HUES6 (cell line): Measurements from ENCODE around the gene PDLIM3.
"Not testable (repeated sequence)": the region's sequence is repeated elsewhere in the genome, so short reads cannot be mapped to it uniquely, and the experiment has no call there.

Experiments
- H3K27ac ChIP-seq: 2 replicates; pipeline ENCODE4 v1.7.0; 2013; ENCODE audit warnings: low read depth, mild to moderate bottlenecking, low read length, inconsistent platforms
- H3K27me3 ChIP-seq: 2 replicates; pipeline ENCODE4 v1.6.1; 2013; ENCODE audit warnings: low read length; ENCODE audit not compliant: control insufficient read depth, insufficient read depth
- H3K36me3 ChIP-seq: 2 replicates; pipeline ENCODE4 v1.6.1; 2013; ENCODE audit warnings: low read length; ENCODE audit not compliant: control insufficient read depth, insufficient read depth
- H3K4me1 ChIP-seq: 2 replicates; pipeline ENCODE4 v1.6.1; 2013; ENCODE audit warnings: low read length; ENCODE audit not compliant: control insufficient read depth, insufficient read depth
- H3K4me3 ChIP-seq: 2 replicates; pipeline ENCODE4 v1.5.1; 2013; ENCODE audit warnings: low read depth, low read length
- H3K9ac ChIP-seq: one replicate; pipeline ENCODE4 v1.6.1; 2013; ENCODE audit warnings: mild to moderate bottlenecking, low read length
- H3K9me3 ChIP-seq: 2 replicates; pipeline ENCODE4 v1.6.1; 2013; ENCODE audit warnings: low read depth, low read length; ENCODE audit not compliant: control insufficient read depth, insufficient read depth

The PDLIM3 gene

DNA sequence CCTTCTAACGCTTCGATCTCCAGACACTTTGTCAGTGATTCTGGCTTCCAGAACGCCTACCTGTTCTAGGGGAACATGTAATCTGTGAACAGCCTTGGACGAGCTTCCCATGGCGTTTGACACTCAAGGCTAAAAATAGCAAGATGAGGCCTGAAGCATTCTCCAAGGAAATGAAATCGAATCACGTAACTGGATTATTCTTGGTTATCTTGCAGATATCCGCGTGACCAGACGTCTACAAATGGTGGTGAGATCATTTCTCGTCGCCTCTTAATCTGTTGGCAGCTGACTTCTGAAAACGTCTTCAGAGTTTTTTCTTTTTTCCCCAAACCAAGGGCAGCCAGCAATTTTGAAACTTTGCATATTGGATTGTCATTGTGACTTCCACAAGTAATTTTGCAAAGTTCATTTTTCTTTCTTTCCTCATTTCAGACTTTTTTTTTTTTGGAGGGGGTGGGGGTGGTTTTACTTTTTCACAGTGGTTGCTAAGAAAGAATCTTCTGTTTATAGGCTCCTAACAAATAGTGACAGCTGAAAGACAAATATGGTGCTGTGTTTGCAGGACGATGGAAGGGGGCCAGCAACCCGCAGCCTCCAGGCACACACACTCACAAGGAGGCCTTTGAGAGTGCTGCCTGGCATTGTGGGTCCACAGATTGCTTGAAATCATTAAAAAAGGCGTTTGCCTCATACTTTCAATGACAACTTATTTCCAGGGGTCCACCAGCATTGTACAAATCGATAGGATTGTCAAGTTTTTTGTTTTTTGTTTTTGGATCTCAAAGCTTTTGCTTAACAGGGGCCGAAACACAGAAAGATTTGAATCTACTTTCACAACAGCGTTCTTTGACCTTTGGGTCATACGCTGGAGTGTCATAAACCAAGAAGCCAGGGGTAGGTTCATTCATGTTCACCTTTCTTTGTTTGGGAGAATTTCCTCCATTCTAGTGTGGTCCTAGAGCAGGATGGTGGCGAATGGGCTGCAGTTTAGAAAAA, 32.4 kb upstream of the PDLIM3 start:
- no peak overlapping the region for H3K4me3 ChIP-seq
- H3K9me3 ChIP-seq = peaks cover 13% of the 10 kb centered on the region
- H3K27ac ChIP-seq = peak overlapping the region; percentile 4; the same call in 1 of the 2 replicates
- H3K36me3 ChIP-seq = no peaks in the 10 kb centered on the region
- H3K4me1 ChIP-seq = no peaks in the 10 kb centered on the region
- no peak overlapping the region for H3K9ac ChIP-seq
- no peaks in the 10 kb centered on the region for H3K27me3 ChIP-seq

DNA sequence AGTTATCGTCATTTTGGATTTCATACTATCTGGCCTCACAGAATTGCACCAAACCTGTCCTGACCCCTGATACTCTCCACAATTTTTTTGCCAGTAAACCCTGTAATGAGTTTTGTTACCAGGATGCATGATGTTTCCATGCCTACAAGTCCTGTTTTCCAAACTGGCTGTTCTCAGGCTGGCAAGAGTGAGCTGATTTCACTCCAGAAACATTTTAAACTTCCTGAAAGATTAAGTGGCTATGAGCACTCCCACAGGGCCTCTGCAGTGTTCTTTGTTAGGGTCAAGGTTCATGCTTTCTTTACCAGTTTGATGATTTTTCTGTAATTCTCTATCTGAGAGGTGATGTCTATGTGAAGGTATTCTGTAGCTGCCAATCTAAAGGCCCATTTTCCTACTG, 31.7 kb upstream of the PDLIM3 start:
- H3K27ac ChIP-seq = peak overlapping the region; percentile 4; the same call in 1 of the 2 replicates
- H3K4me1 ChIP-seq = no peaks in the 10 kb centered on the region
- H3K9me3 ChIP-seq = peaks cover 16% of the 10 kb centered on the region
- H3K27me3 ChIP-seq = no peaks in the 10 kb centered on the region
- H3K4me3 ChIP-seq = no peak overlapping the region
- H3K36me3 ChIP-seq = no peaks in the 10 kb centered on the region
- no peak overlapping the region for H3K9ac ChIP-seq

- peaks cover 16% of the 10 kb centered on the region for H3K9me3 ChIP-seq
- no peaks in the 10 kb centered on the region for H3K4me1 ChIP-seq
- H3K9ac ChIP-seq = no peak overlapping the region
- no peaks in the 10 kb centered on the region for H3K36me3 ChIP-seq
- H3K27ac ChIP-seq = peak overlapping the region; percentile 4; the same call in 1 of the 2 replicates
- H3K27me3 ChIP-seq = no peaks in the 10 kb centered on the region
- H3K4me3 ChIP-seq = no peak overlapping the region
Measured at GRCh38 chr4:185566425-185566824, 31.1 kb upstream of the PDLIM3 start.

DNA sequence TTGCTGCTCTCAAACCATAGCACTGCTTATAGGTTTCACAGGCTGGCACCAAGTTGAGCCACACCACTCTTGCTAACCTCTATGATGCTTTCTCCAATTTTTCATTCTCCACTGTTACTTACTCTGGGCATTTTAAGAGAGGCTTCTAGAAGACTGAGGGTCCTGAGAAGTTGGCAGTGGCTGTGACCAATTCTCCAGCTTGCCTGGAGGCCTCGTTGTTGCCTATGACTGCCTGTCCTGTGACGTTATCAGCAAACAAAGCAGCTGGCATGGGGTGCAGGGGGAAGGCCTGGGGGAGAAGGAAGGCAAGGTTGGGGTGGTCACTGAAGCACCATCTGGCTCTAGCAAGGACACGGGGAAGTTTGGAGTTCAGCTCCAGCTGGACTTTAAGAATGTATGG, 30.4 kb upstream of the PDLIM3 start:
- H3K4me3 ChIP-seq = no peak overlapping the region
- no peak overlapping the region for H3K9ac ChIP-seq
- H3K36me3 ChIP-seq = no peaks in the 10 kb centered on the region
- H3K4me1 ChIP-seq = no peaks in the 10 kb centered on the region
- no peaks in the 10 kb centered on the region for H3K27me3 ChIP-seq
- peaks cover 16% of the 10 kb centered on the region for H3K9me3 ChIP-seq
- no peak overlapping the region for H3K27ac ChIP-seq

GRCh38 chr4:185564349-185564748, 29.0 kb upstream of the PDLIM3 start:
- no peaks in the 10 kb centered on the region for H3K36me3 ChIP-seq
- H3K27ac ChIP-seq = no peak overlapping the region
- H3K9ac ChIP-seq = no peak overlapping the region
- no peak overlapping the region for H3K4me3 ChIP-seq
- H3K9me3 ChIP-seq = peaks cover 16% of the 10 kb centered on the region
- peaks cover 8% of the 10 kb centered on the region for H3K4me1 ChIP-seq
- no peaks in the 10 kb centered on the region for H3K27me3 ChIP-seq

DNA sequence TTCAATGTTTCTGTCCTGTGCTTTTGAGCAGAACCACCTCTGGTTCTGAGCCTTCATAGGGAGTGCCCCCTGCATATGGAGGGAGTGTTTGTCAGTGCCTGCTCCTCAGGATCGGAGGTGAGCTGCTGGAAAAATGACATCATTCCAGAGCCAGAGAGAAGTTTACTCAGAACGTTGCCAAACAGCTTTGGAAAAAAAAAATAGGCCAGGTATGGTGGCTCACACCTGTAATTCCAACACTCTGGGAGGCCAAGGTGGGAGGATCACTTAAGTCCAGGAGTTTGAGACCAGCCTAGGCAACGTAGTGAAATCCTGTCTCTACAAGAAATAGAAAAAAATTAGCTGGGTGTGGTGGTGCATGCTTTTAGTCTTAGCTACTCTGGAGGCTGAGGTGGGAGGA, 27.2 kb upstream of the PDLIM3 start:
- Histone ChIP-seq H3K4me3 (no peak overlapping the region), H3K9me3 (peaks cover 16% of the 10 kb centered on the region), H3K9ac (no peak overlapping the region), H3K27ac (no peak overlapping the region), H3K36me3 (no peaks in the 10 kb centered on the region), H3K4me1 (peaks cover 11% of the 10 kb centered on the region), H3K27me3 (no peaks in the 10 kb centered on the region)

DNA sequence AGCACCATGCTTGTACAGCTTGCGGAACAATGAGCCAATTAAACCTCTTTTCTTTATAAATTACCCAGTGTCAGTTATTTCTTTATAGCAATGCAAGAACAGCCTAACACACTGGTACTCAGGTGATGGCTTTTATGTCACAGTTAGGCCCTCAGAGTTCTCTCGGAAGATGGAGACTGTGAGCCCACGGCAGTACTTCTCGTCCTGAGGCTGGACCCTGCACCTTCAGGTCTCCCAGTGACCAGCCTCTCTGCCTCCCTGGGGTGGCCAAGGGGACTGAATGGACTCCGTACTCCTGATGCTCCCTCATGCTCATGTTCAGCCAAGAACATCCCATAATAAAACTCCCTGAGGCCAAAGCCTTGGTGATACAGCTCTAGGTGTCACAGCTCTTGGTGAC, 25.0 kb upstream of the PDLIM3 start:
- Histone ChIP-seq H3K9me3 (peaks cover 11% of the 10 kb centered on the region), H3K36me3 (no peaks in the 10 kb centered on the region), H3K9ac (no peak overlapping the region), H3K4me1 (peaks cover 11% of the 10 kb centered on the region), H3K27ac (no peak overlapping the region), H3K27me3 (no peaks in the 10 kb centered on the region), H3K4me3 (no peak overlapping the region)

GRCh38 chr4:185559915-185560281, 24.6 kb upstream of the PDLIM3 start:
- Histone ChIP-seq H3K27me3 (no peaks in the 10 kb centered on the region), H3K9me3 (peaks cover 9% of the 10 kb centered on the region), H3K9ac (peak overlapping the region; percentile 5), H3K36me3 (no peaks in the 10 kb centered on the region), H3K4me1 (peaks cover 11% of the 10 kb centered on the region), H3K27ac (no peak overlapping the region), H3K4me3 (no peak overlapping the region)

DNA sequence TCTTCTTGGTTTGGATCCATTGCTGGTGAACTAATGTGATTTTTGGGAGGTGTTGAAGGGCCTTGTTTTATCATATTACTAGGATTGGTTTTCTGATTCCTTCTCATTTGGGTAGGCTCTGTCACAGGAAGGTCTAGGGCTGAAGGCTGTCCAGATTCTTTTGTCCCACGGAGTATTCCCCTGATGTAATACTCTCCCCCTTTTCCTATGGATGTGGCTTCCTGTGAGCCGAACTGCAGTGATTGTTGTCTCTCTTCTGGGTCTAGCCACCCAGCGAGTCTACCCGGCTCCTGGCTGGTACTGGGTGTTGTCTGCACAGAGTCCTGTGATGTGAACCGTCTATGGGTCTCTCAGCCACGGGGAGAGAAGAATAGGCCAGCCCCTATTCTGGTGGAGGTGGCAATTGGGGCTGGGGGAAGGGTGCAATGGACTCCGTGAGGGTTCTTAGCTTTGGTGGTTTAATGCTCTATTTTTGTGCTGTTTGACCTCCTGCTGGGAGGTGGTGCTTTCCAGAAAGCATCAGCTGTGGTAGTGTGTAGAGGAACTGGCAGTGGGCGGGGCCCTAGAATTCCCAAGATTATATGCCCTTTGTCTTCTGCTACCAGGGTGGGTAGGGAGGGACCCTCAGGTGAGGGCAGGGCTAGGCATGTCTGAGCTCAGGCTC, 24.1 kb upstream of the PDLIM3 start:
- not testable (repeated sequence) for H3K9ac ChIP-seq, H3K36me3 ChIP-seq, H3K27me3 ChIP-seq, H3K4me3 ChIP-seq, H3K9me3 ChIP-seq, H3K27ac ChIP-seq
- peaks cover 11% of the 10 kb centered on the region for H3K4me1 ChIP-seq

DNA sequence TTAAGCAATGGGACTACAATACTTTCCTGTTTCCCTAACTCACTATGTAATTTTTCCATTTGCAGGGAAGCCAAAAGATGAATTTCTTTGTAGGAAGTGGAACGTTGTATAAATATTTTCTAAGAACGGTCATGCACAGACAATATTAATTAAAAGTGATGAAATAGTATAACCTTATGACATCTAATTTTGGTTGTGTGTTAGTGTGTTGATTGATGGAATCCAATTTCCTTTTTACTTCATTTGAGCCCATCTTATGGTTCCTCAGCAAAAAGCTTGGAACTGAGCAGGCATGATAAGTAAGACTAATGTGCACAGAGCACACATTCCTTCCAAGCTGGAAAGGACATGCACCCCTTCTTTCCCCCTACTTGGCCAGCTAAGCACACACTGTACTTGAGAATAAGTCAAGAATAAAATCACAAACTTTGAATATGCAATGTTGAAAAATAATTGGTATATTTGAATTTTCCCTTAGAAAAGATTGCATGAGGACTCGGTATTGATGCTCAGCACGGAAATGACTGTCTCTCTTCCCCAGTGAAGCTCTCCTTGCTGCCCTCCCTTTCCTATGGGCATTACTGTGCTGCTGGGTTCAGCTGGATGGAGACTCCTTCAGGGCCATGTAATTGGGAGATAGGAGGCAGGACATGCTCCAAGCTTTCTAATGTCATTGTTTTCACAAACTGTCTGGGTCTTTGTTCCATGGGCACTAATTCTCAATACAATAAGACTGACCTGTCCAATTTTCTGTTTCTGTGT, 19.2 kb upstream of the PDLIM3 start:
- Histone ChIP-seq H3K9ac (no peak overlapping the region), H3K4me3 (no peak overlapping the region), H3K27me3 (no peaks in the 10 kb centered on the region), H3K4me1 (peaks cover 6% of the 10 kb centered on the region; the same call in 1 of the 2 replicates), H3K27ac (no peak overlapping the region), H3K9me3 (no peaks in the 10 kb centered on the region; the same call in 1 of the 2 replicates), H3K36me3 (no peaks in the 10 kb centered on the region)
